Suppressor macrophage treated with lipopolysaccharide for 4 hours (primary cell): ENCODE data around the gene COL4A4.
"Not testable (repeated sequence)": the region's sequence is repeated elsewhere in the genome, so short reads cannot be mapped to it uniquely, and the experiment has no call there.

Experiments used
- DNase-seq: peaks from one replicate; pipeline ENCODE4 v3.0.0-alpha.2; 2020

Gene COL4A4

GRCh38 chr2:227106845-227107759 is 56.9 kb downstream of the COL4A4 start:
- peak; percentile 56 for DNase-seq

- no peak for DNase-seq
Observed at GRCh38 chr2:227103583-227103982, 60.4 kb downstream of the COL4A4 start.

DNA sequence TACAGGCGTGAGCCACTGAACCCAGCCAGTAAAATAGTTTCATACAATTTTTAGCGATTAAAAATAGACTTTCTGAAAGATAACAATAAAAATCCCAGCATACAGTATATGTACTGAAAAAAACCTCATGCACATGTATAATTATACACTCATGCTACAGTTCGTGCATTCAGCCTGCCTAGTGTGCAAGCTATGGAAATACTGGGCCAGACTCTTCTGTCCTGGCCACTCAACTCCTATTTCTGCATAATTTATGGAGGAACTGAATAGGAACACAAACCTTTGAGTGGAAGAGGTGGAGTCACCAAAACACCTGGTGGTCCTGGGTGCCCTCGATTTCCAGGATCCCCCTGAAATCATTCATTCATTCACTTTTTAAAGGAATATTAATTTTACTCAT is 64.7 kb downstream of the COL4A4 start:
- no peak for DNase-seq

GRCh38 chr2:227098162-227098515 is 65.9 kb downstream of the COL4A4 start:
- no peak for DNase-seq

- no peak for DNase-seq
Observed at GRCh38 chr2:227097495-227098161, 66.4 kb downstream of the COL4A4 start.

DNA sequence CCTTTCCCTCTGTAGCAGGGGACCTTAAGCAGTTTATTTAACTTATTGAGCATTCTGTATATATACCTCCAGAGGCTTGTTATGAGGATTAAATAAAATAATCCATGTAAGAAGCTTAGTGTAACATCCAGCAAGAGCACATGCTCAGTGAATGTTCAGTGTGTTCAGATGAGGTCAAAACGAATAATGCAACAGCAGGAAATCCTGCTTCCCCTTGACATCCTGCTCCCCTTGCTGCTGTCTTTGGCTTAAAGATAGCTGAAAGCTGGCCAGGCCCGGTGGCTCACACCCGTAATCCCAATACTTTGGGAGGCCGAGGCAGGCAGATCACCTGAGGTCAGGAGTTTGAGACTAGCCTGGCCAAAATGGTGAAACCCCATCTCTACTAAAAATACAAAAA is 68.7 kb downstream of the COL4A4 start:
- DNase-seq = no peak

DNA sequence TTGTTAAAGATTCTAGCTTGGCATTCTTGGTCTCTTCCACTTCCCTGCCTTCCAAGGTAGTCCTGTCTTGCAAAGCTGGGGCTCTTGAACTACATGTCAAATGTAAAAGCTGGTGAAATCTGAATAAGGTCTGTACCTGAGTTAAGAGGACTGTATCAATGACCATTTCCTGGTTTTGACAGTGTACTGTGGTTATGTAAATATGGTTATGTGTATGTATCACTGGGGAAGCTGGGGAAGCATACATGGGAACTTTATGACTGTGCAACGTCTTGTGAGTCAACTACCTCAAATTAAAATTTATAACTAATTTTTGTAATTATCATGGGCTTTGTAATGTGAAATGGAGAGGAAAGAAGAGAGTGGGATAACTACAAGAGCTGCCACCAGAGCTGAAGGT is 81.7 kb downstream of the COL4A4 start:
- no peak for DNase-seq

DNA sequence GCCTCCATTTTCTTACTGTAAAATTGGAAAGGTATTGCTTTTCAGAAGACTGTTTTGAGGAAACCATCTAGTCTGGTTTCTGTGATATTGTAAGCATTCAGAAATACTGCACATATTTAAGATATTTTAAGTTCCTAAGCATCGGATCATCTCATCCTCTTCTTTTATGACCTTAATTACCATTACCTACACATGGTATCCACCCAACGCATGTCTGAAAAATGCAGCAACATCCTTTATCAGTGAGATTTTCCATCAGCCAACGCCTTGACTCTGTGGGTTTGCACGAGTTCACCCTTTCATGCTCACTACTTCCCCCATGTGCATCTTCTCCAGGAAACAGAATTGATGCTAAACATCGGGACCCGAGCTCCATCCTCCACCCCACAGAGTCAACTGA is 84.3 kb downstream of the COL4A4 start:
- no peak for DNase-seq

DNA sequence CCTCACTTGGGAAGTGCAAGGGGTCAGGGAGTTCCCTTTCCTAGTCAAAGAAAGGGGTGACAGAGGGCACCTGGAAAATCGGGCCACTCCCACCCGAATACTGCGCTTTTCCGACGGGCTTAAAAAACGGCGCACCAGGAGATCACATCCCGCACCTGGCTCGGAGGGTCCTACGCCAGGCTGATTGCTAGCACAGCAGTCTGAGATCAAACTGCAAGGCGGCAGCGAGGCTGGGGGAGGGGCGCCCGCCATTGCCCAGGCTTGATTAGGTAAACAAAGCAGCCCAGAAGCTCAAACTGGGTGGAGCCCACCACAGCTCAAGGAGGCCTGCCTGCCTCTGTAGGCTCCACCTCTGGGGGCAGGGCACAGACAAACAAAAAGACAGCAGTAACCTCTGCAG is 98.9 kb downstream of the COL4A4 start:
- DNase-seq = not testable (repeated sequence)

DNA sequence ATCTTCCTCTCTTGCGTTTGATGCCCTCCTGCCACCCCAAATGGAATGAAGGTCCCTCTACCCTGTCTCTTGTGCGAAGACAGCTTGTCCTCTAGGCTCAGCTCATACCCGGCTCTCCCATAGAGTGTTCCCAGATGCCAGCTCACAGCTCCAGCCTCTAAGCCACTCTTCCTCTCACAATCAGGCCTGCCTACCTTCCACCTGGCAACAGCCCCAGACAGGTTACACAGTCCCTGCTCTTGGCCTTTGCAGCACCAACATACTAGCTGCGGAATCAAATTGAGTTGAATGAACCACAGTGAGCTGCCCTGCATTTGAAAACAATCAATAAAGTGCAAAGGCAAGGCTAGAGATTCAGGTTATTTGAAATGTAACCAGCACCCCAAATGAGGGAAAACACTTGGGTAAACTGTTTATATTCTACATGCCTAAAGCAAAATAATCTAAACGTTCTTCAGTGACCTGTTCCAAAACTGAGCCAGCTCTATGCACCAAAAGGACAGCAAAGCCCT is 105.1 kb downstream of the COL4A4 start:
- no peak for DNase-seq

- no peak for DNase-seq
Observed at GRCh38 chr2:227057743-227058447, 106.1 kb downstream of the COL4A4 start.

- no peak for DNase-seq
Observed at GRCh38 chr2:227057060-227057459, 106.9 kb downstream of the COL4A4 start.

DNA sequence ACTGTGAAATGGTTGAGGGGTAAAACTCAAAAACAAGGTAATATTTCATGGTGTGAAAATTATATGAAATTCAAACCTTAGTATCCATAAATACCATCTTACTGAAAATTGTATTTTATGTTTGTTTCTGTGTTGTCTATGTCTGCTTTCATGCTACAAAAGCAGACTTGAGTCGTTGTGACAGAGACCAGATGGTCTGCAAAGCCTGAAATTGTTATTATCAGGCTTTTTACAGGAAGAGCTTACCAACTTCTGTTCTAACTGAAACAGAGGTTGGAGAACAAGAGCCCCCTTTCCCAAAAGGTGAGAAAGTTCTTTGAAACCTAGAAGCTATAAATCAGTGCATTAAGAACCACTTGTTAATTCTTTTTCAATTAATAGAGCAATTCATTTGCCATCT is 110.0 kb downstream of the COL4A4 start:
- no peak for DNase-seq

DNA sequence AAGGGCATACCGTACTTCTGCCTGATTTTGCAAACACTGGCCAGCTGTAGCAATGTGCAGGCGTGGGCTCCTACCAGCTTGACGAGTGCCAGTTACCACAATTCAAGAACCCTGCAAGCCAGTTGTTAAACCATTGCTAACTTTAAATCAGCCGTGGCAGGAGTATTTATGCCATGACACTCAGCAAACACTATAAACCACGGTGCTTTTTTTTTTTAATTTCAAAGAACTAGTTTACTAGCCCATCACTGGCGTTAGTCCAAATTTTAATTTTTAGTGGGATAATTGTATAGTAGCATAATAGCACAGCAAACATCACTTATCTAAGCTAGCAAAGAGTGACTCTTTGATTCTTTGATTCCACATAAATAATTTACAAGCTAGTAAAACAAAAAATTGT is 111.1 kb downstream of the COL4A4 start:
- no peak for DNase-seq

- DNase-seq = no peak
Observed at GRCh38 chr2:227043981-227044380, 120.0 kb downstream of the COL4A4 start.

DNA sequence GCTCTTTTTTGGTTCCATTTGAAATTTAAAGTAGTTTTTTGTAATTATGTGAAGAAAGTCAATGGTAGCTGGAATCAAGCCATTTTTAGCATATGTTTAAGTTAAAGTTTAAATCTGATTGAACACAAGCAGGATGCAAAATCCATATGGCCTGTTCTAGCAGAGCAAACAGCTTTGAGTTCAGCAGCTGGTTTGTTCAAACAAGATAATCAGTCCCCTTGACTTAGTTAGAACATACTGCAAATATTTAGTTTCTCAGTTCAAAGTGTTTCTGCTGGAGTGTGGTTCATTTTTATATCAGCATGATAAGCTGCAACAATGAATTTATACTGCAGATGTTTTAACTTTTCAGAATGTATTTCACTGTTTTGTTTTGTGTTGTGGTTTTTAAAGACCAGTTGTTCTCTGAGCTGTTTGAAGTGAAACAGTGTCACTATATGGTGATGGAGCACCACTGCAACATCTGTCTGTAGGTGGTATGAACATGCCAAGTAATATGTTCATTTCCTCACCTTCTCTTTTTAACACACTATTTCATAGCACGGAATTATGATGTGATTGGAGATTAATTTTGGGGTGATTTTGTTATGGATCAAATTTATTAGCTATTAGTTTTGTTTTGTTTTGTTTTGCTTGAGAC is 125.3 kb downstream of the COL4A4 start:
- DNase-seq = no peak

- no peak for DNase-seq
Observed at GRCh38 chr2:227036527-227036926, 127.5 kb downstream of the COL4A4 start.

DNA sequence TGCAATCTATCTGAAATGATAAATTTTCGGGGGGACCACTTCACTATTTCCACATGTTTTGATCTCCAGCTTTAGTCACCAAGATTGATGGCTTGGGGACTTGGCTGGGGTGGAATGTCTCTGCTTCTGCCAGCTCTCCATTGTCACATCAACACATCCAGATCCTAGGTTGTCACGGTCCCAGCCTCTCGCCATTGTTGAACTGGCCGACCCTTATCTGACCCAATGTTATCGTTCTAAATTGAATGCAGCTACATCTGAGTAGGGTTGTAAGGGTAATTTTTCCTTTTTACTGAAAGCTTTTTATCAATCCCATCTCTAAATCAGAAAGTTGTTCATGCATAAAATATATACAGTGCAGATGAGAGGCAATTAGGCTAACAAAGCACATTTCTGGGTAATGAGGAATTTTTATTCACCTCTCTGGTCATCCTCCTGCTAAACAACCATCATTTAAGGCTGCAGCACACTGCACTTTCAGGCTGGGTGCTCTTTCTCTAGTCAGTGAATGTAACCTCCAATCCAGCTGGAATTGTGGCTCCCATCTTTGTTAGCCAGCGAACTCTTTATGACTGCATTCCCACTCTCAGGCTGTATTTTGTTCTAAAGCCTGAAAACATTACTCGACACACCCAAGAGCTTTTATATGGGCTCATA is 128.2 kb downstream of the COL4A4 start:
- no peak for DNase-seq

- DNase-seq = peak; percentile 27
Observed at GRCh38 chr2:227033471-227034148, 130.4 kb downstream of the COL4A4 start.

DNA sequence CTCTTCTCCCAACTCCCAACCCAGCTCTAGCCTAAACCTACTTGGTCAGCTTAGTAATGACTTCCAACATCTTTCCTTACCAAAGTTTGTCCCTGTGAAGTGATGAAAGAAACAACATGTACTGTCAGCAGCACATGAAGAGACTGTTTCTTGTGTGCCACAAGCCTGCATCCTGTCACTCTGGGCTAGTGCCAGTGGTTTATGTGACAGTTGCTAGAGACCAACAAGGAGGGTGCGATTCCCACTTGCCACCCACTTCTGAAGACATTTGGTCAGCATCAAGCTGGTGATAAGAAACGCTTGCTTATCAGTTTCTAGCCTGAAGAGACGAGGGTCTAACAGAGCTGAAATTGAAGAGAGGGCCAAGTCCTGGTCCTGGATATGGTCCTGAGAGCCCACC is 132.6 kb downstream of the COL4A4 start:
- no peak for DNase-seq

DNA sequence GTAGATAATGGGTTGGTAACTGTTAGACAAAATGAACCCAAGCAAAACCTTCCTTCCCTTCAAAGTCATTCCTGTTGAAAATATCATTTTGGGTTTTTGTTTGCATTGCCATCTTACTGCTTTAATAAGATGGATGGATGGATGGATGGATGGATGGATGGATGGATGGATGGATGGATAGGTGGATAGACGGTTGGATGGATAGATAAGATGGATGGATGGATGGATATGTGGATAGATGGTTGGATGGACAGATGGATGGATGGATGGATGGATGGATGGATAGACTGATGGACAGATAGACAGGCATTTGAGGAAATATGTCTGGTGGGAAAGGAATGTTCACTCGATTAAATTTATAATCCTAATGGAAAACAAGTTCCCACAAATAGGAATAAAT is 133.2 kb downstream of the COL4A4 start:
- no peak for DNase-seq
